ENCODE results near the gene CYP24A1. TPM values are rescaled to one million over a fixed set of nuclear protein-coding genes. Genes with fewer than 3 reads are reported as not detected.

Gene CYP24A1
- not detected for total RNA-seq

DNA sequence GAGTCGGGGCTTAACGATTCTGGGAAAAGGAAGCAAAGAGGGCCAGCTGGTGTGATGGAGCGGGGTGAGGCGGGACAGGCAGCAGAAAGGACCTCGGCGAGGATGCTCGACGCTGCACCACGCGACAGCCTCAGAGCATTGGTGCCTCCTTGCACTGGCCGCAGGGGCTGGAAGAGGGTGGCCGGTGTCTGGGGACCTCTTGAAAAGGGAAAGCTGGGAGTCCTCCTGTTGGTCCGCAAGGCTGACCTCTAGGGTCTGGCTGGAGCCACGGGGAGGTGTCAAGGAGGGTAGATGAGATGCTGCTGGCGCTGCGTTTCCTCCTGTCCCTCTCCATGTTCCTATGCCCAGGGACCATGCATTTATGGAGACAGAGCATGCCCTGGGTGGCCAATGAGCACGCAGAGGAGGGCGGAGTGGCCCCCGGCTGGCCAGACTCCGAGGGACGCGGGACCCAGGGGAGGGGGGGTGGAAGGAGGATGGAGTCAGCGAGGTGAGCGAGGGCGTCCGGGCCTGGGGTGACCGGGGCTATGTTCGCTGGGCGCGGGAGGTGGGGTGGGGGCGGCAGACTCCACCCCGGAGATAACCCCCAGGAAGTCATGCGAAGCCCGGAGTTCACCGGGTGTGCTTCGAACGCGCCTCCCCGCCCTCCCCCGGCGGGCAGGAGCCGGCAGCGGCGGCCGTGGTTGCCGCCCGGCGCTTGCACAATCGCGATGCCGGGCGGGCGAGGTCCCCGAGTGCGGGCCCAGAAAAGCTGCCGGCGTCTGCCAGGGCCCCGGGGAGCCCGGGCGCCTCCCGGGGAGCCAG, at the start of gene CYP24A1:
Gene CYP24A1 (minus strand): TSS at position 334 of the 804 bp plus-strand sequence. CDS start 407 bp downstream, outside the sequence.
- no peak for DNase-seq

DNA sequence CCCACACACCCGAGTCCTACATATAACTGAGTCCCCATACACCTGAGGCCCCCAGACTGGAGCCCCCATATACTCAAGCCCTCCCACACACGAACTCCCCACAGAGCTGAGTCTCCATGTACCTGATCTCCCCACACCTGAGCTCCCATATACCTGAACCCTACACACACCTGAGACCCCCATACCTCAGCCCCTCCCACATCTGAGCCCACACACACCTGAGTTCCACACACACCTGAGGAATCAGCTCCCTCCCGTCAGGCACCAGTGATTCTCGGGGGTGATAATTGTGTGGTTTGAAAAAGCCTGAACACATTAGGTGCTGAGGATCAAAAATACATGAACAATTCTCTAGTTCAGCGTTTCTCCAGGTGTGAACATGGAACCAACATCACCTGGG, 49.5 kb upstream of the CYP24A1 start:
- DNase-seq: no peak

GRCh38 chr20:54221996-54222890, 48.5 kb upstream of the CYP24A1 start:
- no peak for DNase-seq

DNA sequence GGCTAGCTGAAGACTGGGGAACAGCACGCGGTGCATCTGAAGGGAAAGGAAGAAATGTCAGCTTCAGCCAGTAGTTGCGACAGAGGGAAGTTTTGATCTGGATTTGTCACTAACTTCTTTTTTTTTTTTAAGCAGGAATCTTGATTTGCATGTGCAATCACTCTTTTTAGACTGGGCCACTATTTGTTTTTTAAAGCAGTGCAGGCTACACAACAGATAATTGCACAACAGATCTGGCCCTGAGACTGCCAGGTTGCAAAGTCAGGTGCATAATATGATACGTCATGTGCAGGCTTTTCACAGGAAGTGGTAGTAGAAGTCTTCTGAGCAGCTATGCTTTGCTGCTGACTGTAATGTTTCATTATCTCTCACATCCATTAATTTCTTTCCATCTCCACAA, 47.6 kb upstream of the CYP24A1 start:
- DNase-seq: no peak

DNA sequence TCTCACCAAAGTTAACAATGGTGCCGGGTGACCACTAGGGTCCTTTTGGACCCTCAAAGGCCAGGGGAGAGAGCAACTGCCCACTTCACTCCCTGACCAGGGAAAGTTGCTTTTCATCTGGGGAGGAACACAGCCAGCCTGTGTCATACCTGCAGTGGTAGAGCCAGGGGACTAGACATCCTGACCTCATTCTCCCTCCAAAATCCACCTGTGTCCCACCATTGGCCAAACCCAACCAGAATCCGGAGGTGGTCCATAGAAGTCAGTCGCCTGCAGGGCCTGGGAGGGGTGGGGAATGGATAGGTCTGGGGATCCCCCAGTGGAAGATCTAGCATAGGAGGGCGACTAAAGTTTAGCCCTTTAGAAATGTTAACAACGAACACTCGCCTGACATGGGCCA, 46.9 kb upstream of the CYP24A1 start:
- DNase-seq: no peak

DNA sequence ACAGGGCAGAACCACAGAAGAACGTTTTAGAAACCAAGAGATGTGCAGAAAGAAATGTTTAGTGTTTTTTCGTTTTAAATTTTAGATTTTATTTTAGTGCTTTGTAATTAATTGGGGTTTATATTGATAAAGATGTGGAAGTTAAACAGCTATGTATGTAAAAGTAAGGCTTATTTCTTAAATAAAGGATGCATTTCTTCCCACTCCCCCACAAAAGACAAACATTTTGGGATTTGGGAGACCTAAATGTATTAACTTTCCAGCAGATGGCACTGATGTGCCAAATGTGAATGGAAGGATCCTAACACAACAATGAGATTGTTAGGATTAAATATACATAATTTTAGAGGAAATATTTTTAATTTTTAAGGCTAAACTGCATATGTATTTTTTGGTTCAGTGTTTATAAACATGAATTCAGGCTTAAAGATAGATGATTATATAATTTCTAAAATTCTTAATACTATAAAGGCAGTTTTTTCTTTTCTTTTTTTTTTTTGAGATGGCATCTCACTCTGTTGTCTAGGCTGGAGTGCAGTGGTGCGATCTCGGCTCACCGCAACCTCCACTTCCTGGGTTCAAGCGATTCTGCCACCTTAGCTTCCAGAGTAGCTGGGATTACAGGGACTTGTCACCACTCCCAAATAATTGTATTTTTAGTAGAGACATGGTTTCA, 46.1 kb upstream of the CYP24A1 start:
- no peak for DNase-seq

DNA sequence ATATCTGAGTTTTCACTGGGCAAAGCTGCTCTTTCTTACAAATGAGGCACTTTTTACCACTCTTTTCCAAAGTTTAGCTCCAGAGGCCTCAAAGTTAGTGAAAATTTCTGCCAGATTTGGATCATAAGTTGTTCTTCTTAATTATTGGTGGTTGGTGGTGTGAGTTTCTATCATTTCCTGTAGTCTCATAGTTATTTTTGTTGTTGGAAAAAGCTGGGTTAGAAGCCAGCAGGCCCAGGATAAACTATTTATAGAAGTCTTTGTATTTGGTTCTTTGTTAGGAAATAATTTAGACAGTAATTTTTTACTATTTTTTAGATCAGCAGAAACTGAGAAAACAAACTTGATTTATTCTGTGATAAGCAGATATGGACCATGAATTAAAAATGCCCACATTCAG, 44.7 kb upstream of the CYP24A1 start:
- DNase-seq: no peak

GRCh38 chr20:54217762-54218161, 44.0 kb upstream of the CYP24A1 start:
- no peak for DNase-seq

DNA sequence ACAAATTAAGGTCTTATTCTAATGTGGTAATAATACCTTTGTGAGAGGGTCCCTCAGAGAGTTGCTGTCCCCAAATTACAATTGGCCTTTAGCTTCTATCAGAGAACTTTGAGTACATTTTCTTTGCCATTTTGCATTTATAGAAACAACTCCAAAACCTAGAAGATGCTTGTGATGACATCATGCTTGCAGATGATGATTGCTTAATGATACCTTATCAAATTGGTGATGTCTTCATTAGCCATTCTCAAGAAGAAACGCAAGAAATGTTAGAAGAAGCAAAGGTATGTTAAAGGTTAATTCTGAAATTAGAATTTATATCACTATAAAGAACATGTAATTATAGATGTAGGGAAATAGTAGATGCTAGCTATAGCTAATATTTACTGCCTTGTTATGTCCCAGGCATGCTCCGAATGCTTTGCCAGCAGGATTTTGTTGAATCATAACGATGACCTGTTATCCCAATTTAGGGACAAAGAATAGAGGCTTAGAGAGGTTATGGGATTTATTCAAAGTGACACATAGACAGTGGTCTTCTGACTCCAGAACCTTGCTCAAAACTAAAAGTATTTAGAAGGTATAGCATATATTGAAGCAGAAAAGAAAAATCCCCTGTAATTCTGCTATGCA, 41.5 kb upstream of the CYP24A1 start:
- DNase-seq: no peak

DNA sequence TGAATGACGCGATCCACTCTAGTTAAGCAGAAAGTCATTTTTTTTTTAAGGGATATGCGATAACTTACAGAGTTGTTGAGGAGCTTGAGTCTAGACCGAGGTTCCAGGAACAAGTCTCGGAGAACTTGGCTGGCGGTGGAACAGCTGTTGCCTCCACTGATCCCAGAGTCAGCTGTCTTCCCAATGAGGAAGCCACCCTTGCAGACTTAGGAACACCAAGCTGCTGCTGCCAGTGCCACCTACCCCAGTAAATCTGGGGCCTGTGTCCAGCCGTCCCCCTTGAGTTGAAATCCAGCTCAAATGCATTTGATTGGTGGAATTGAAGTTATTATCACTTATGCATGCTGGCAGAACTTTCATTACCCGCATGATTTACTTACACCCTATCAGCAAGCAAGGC, 40.8 kb upstream of the CYP24A1 start:
- no peak for DNase-seq

DNA sequence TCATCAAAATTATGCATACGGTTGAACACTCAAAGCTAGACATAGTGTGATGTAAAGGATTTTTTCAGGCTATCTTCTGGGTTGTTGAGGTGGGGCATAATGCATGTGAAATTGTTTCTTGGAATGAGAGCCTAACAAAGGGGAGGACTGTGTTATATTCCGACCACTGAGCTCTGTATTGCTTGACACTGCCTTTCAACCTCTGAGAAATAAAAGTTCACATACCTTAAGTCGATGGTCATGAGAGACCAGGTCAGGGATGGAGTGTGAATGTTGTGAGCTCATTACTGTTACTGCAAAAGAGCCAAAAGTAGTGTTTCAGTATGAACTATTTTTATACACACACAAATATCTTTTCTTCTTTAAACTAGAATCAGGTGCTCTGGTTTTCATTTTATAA, 39.1 kb upstream of the CYP24A1 start:
- DNase-seq: no peak

GRCh38 chr20:54212226-54212625, 38.4 kb upstream of the CYP24A1 start:
- no peak for DNase-seq

DNA sequence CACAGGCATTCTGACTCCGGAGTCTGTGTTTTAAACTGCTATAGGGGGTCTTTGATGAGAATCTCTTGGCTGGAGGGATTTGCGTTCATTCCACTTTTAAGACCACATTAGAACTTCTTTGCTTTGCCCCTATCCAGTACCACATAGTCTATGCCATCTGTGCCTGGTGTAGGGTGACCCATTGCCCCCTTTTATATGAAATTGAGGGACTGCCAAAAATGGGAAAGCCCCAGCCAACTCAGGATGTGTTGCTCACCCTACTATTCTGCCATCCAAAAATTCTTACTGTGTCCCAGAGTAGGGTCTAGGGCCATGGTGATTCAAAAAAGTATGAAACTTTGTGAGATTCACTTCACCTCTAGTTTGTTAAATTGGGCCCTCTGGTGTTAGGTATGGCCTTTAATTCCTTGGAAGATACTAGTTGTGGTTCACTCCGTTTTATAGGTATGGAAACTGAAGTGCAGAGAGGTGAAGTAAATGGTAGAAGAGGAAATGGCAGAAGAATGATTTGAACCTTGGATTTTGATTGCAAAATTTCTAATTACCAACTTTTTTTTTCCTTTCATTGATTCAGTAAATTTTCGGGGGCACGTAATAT, 35.5 kb upstream of the CYP24A1 start:
- no peak for DNase-seq

DNA sequence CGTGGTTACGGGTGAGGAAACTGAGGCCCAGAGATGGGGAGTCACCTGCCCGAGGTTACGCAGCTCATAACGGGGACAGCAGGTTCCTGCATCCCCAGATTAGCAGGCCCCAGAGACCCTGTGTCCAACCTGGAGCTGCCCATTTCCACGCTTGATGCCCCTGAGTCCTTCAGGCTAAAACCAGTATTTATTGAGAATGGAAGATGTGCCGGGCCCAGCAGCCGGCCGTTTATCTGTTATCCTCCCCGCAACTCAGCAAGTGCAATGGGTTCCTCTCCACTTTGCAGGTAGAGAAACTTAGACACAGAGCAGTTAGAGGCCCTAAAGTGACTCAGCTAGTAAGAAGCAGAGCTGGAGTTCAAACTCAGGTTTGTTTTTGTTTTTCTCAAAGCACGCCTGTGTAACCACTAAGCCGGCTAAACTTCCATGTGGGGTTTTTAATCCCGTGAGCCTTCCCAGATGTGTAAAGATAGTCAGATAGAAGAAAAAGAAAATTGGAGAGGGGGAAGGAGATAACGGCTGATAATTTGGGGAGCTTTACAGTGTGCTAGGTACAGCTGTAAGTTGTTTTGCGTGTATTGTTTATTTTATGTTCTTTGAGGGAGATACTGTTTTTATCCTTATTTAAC, 34.9 kb upstream of the CYP24A1 start:
- no peak for DNase-seq

DNA sequence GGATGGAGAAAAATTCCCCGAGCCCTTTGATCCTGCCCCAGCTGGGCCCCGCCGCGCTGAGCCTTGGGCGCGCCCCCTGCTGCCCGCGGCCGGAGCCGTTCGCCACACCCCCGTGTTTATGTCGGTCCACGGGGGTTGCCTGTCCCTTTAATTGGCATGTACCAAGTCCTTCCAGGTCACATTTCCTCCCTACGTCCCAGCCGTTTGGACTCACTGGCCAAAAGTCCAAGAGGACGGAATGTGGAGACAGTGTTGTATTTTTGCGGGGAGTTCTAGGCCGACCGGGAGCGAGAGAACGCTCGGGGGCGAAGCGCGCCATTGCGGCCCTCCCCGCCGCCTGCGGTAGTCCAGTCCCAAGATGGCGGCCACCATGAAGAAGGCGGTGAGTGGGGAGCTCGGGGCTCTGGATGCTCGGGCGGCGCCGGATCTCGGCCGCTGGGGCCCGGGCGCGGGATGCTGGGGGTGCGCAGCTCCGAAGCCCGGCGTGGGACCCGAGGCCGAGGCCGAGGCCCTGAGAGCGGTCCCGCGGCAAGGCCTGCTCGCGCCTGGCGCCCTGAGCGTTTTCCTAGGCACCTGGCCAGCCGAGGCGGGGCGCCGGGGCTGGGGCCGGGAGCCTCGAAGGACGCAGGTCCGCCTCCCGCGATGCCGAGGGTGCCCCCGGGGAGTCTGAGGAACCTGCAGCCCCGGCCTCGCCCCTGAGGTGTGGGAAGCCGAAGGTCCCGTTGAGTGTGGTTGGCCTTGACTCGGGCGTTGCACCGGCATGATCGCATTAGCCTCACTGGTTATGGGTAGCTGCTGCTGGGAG, 34.2 kb upstream of the CYP24A1 start, which contains the start of gene PFDN4:
Gene PFDN4 (plus strand): TSS at position 345 of the 805 bp plus-strand sequence. CDS start 14 bp downstream, at position 359.
- DNase-seq: peak; percentile 54

- DNase-seq: no peak
Measured at GRCh38 chr20:54207053-54207742, 33.4 kb upstream of the CYP24A1 start.

DNA sequence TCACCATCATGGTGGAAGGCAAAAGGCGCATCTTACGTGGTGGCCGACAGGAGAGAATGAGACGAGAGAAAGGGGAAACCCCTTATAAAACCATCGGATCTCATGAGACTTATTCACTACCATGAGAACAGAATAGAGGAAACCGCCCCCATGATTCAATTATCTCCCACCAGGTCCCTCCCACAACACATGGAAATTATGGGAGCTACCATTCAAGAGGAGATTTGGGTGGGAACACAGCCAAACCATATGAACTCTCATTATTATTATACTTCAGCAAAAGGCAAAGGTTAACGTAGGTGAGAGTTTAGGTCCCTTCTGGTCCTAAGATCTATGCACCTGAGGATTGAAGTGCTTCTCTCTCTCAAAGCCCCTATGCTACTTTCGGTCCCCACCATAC, 31.7 kb upstream of the CYP24A1 start:
- DNase-seq: no peak

GRCh38 chr20:54204481-54204880, 30.7 kb upstream of the CYP24A1 start:
- no peak for DNase-seq

GRCh38 chr20:54204063-54204462, 30.3 kb upstream of the CYP24A1 start:
- no peak for DNase-seq

GRCh38 chr20:54203281-54203680, 29.5 kb upstream of the CYP24A1 start:
- no peak for DNase-seq

Data from effector CD4-positive, alpha-beta T cell (primary cell).